GM19193 (cell line): ENCODE measurements around the gene SPATA6L.

Experiments
- POLR2A ChIP-seq: IDR thresholded peaks from 4 replicates; pipeline ENCODE4 v1.6.1; 2011; ENCODE audit not compliant: insufficient read depth, insufficient read length; ENCODE audit errors: extremely low read depth

The SPATA6L gene

GRCh38 chr9:4583001-4583400 lies 83.3 kb downstream of the SPATA6L start:
- no peak for TF ChIP-seq POLR2A

DNA sequence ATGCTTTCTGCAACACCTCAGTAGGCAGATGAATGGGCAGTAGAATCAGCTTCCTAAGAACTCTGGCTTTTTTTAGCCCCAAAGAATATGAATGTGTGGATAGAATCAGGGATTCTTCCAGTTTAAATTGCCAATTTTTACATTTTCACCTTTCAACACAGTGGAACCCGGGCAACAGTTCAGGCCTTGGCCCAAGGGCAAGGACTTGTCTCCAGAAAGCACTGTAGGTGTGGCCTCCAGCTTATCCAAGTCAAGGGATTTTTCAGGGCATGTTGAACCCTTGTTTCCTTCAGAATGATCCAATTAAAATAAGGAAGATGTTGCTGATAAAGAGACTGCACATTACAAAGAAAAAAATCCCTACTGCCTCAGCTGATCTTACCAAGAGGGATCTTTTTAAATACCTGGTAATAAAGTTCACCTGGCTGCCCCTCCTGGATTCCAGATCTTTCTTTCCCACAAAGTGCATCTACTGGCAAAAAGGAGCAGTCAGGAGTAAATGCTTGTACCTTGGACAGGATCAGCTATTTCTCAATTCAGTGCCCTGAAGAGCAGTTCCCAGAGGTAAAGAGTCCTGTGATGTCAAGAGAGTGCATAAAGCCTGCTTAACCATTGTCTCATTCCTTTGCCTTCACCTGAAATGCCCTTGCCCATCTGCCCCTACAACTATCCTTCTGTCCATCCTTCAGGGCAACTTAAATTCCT lies 84.3 kb downstream of the SPATA6L start:
- no peak for TF ChIP-seq POLR2A

DNA sequence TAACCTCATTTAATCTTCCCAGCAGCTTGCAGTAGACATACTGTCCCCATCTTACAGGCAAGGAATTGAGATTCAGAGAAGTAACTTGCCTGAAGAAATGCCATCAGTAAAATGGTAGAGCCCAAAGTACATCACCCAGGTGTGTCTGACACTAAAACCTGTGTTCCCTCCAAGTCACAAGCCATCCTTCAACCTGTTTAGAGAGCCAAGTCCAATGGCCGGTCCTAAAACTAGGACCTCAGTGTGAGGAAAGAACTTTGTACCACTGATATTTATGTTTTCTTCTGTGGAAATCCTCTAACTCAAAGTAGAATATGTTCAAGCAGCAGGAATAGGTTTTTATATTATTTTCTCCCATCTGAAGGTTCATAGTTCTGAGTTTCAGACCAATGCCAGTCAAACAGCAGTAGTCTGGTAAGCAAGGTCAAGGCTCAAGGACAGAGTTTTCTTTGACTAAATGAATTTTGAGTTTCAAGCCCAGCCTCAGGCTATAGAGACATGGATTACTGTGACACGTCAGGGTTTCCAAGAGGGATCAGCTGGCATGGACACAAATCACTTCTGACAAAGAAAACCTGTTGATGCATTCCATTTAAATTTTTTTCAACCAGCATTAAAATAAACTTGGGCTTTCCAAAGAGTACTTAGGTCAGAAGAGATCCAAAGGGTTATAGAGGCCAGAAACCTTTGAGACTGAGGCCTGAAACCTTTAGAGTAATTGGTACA lies 85.1 kb downstream of the SPATA6L start:
- TF ChIP-seq POLR2A: no peak

GRCh38 chr9:4579001-4579400 lies 87.3 kb downstream of the SPATA6L start:
- no peak for TF ChIP-seq POLR2A

DNA sequence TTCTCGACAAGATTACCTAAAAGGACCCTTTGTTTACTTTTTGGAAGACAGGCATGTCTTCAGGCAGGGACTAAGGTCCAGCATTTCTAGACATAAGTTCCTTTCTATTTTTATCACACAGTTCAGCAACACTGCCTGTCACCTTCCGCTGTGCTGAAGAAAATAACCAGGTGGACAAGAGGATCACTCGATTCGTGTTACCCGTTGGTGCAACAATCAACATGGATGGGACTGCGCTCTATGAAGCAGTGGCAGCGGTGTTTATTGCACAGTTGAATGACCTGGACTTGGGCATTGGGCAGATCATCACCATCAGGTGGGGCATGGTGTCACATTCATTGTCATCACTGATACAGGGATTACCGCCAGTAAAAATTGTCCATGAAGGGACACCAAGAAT lies 89.8 kb downstream of the SPATA6L start:
- TF ChIP-seq POLR2A: no peak

DNA sequence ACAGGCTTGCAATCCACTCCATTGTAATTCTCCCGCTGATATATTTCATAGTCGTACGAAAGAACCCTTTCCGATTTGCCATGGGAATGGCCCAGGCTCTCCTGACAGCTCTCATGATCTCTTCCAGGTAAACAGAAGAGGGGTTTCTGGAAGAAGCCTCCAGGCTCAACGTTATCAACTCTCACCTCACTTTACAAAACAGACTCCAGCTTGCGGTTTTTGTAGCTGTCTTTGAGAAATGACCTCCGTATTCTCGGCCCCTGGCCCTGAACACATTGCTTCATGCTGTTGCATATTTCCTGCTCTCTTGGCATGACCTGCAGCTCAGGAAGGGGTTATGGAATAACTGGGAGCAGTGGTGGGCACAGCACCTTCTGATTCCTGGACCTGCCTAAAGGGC lies 90.3 kb downstream of the SPATA6L start:
- TF ChIP-seq POLR2A: no peak

DNA sequence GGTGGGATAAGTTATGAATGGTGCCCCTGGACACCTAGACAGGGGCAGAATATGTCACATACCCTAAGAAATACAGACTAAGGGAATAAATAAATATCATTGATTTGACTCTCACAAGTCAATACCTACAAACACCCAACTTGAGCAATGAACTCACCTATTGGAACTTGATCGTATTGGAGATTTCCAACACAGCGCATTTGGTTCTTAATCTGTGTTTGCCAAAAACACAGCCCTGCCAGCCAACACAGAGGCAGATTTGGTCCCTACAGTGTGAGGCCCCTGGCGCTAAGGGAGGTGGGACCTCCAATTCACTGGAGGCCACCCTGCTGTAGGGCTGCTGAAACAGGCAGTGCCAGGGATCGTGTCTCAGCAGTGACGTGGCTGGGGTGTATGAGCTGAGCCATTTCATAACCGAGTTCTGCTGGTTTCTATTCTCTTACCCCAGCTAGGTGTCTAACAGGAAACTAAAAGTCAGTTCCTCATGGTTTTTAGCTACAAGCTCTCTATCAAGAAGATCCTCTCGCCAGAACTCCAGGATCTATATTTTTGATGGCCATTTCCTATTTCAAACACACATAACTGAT lies 91.5 kb downstream of the SPATA6L start:
- TF ChIP-seq POLR2A: no peak

DNA sequence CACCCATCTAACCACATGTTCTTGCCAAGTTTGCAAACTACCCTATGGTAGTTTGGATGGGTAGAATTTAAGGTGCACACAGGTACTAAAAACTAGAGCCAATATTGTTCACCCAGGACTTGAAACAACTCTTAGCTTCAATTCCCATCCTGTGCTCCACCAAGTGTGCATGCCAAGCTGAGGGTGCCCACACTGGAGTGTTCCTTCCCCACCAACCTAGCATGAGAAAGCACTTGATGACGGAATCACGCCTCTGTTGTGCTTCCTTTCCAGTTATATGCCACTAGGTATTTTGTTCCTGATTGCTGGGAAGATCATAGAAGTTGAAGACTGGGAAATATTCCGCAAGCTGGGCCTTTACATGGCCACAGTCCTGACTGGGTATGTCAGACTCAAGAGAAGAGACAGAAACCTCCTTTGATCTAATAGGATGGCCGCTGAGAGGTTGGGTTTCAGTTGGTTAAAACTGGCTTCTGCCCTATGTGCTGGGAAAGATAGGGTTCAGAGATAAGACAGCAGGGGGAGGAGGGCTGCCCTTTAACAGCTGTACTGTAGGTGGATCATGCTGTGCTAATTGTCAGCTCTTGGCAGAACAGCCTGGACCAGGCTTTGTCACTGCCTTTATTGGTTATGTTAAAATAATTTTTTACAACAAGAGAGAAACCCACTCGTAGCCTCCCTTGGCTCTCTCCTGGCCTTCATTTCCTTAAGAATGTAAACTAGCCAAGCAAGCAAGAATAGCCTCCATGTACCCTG lies 92.5 kb downstream of the SPATA6L start:
- no peak for TF ChIP-seq POLR2A

DNA sequence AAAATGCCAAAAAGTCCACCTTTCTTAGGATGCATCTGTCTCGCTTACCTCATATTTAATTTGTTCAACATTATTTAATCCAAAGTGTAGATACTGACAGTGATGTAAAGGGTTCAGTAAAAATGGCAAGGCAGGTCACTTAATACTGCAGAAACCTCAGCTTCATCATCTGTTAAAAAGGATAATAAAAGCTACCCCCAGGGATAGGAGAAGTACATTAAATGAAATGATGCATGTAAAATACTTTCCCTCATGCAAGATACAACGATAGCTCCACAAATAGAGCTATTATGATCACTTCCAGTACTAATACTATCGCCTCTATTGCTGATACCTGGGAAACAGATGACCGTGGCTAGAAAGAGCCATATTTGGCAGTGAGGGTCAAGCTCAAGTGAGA lies 93.1 kb downstream of the SPATA6L start:
- TF ChIP-seq POLR2A: no peak

GRCh38 chr9:4572184-4572826 lies 94.0 kb downstream of the SPATA6L start:
- no peak for TF ChIP-seq POLR2A

GRCh38 chr9:4569101-4569500 lies 97.2 kb downstream of the SPATA6L start:
- TF ChIP-seq POLR2A: no peak

- no peak for TF ChIP-seq POLR2A
These were observed 98.7 kb downstream of the SPATA6L start for GRCh38 chr9:4567601-4568000.

GRCh38 chr9:4566806-4567205 lies 99.5 kb downstream of the SPATA6L start:
- TF ChIP-seq POLR2A: no peak

GRCh38 chr9:4563105-4563504 lies 103.2 kb downstream of the SPATA6L start:
- no peak for TF ChIP-seq POLR2A

DNA sequence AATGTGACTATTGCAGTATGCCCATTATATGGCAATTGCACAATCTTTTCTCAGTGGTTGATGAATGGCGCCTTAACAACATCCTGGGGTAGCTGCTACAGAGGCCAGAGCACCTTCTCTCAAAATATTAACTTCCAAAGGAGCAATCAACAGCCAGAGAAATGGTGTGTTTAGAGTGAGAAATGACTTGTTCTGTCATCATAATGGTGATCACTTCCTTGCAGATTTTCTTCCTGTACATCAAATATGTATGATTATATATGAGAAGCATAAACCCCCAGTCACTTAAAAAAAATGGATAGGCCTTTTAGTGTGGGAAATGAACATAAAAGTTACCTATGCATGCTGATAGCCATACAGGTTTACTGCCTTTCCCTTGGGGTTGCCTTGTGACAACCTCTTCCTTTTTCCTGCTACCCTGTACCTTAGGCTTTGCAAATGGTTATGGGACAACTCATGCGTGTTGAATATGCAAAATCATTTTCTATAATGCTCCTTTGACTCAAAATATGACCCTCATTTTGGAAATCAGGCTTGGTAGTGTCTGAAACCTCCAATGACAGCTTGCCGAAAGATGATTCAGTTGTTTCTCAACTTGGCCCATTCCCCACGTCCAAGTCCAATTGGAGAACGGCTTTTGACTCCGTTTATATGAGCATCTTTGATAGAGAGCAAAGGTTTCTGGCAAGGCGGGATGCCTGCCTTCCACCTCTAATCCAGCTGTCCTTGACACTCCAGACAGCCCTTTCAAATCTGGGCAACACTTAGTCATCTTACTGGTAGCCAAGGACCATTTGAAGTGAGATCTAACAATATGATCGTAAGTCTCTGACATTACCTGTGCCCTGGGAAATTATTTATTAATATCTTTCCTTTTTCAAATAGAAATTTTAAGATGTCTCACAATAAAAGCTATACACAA lies 106.8 kb downstream of the SPATA6L start:
- no peak for TF ChIP-seq POLR2A
